Neutrophil (primary cell): ENCODE data around the gene PYURF.
A peak's percentile ranks its signal among the peaks of the same experiment; 100 is the strongest.

Source experiments
- H3K27ac ChIP-seq: fragments of 200-600 bp; sonication (generic); 2 replicates; pipeline ENCODE4 v1.5.1; 2016; ENCODE audit warnings: mild to moderate bottlenecking, moderate library complexity
- H3K27me3 ChIP-seq: fragments of 200-600 bp; sonication (generic); 2 replicates; pipeline ENCODE4 v1.6.0; 2016; ENCODE audit warnings: mild to moderate bottlenecking
- H3K36me3 ChIP-seq: fragments of 200-600 bp; sonication (generic); 2 replicates; pipeline ENCODE4 v1.5.1; 2017
- H3K4me1 ChIP-seq, 2 experiments: fragments of 200-600 bp in 1 of 2; sonication (generic) in 1 of 2; 1 replicate in 1 of 2; 2 replicates in 1 of 2; pipeline versions ENCODE4 v1.5.1 to v1.6.1; 2013 to 2016; ENCODE audit warnings: low read depth in 1 of 2, low read length in 1 of 2, mild to moderate bottlenecking in 1 of 2, moderate library complexity in 1 of 2; ENCODE audit not compliant: control insufficient read depth in 1 of 2, insufficient read depth in 1 of 2
- H3K4me3 ChIP-seq, 2 experiments: fragments of 200-600 bp in 1 of 2; sonication (generic) in 1 of 2; 1 replicate in 1 of 2; 2 replicates in 1 of 2; pipeline ENCODE4 v1.5.1; 2013 to 2016; ENCODE audit warnings: low read depth in 1 of 2, low read length in 1 of 2, mild to moderate bottlenecking in 1 of 2, moderate library complexity in 1 of 2
- H3K9me3 ChIP-seq: fragments of 200-600 bp; sonication (generic); 2 replicates; pipeline ENCODE4 v1.5.1; 2016
- TF ChIP-seq, protein P1 (sequence below): fragments of 200-600 bp; sonication (generic); IDR thresholded peaks from 2 replicates; pipeline ENCODE4 v1.5.1; 2016; ENCODE audit warnings: antibody characterized with exemption

The PYURF gene

DNA sequence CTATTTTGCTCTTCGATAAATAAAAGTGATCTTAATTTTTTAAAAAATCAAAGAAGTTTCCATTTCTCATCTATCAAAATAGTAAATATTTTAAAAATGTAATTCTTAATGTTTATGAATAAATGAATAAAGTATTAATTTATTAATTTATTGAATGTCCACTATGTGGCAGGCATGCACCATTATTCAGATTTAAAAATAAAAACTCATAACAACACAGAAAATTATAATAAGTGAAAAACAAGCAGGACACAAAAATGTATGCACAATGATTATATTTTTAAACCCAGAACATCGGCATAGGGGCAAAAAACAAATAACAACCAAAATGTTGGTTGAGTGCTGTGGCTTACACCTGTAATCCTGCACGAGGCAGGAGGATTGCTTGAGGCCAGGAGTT, 5.3 kb upstream of the PYURF start:
- no peak overlapping the region for H3K27ac ChIP-seq
- TF ChIP-seq, protein P1, sequence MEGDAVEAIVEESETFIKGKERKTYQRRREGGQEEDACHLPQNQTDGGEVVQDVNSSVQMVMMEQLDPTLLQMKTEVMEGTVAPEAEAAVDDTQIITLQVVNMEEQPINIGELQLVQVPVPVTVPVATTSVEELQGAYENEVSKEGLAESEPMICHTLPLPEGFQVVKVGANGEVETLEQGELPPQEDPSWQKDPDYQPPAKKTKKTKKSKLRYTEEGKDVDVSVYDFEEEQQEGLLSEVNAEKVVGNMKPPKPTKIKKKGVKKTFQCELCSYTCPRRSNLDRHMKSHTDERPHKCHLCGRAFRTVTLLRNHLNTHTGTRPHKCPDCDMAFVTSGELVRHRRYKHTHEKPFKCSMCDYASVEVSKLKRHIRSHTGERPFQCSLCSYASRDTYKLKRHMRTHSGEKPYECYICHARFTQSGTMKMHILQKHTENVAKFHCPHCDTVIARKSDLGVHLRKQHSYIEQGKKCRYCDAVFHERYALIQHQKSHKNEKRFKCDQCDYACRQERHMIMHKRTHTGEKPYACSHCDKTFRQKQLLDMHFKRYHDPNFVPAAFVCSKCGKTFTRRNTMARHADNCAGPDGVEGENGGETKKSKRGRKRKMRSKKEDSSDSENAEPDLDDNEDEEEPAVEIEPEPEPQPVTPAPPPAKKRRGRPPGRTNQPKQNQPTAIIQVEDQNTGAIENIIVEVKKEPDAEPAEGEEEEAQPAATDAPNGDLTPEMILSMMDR, result no peak
- no peaks in the 10 kb centered on the region for H3K27me3 ChIP-seq
- H3K9me3 ChIP-seq, result no peaks in the 10 kb centered on the region
- no peaks in the 10 kb centered on the region for H3K36me3 ChIP-seq
- peaks cover 15 to 17% of the 10 kb centered on the region in 2 experiments for H3K4me1 ChIP-seq
- no peak overlapping the region for H3K4me3 ChIP-seq

DNA sequence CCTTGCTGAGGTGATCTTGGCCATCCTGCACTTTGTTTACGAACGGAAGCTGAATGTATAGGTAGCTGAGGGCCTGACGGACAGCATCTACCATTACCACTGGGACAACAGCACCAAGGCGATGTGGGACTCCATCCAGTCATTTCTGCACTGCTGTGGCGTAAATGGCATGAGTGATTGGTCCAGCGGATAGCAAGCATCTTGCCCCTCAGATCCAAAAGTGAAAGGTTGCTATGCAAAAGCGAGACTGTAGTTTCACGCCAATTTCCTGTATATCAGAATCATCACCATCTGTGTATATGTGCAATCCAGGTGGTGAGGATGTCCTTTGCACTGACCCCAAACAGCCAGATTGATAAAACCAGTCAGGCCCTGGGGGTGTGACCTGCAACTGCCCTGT, 4.2 kb upstream of the PYURF start:
- Histone ChIP-seq H3K36me3 (no peaks in the 10 kb centered on the region), H3K27ac (no peak overlapping the region), H3K9me3 (no peaks in the 10 kb centered on the region), H3K4me3 (no peak overlapping the region), H3K4me1 (peaks cover 23 to 24% of the 10 kb centered on the region in 2 experiments), H3K27me3 (no peaks in the 10 kb centered on the region)
- TF ChIP-seq, protein P1, result no peak

DNA sequence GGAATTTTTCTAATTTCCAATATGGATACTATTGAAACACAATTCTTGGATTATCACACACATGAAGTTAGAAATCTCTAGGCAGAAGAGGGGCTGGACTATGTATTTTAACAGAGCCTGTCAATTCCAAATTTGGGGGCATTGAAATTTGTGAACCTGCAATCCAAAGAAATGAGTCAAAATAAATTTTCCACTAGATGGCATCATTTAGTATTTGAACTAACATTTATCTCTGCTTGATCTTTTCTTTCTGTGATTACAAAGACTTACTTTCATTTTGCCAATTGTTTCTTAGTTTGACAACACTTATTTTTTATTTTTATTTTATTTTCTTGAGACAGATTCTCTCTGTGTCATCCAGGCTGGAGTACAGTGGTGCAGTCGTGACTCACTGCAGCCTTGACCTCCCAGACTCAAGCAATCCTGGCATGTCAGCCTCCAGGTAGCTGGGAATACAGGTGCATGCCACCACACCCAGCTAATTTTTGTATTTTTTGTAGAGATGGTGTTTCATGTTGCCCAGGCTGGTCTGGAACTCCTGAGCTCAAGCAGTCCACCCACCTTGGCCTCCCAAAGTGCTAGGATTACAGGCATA, 2.7 kb upstream of the PYURF start:
- Histone ChIP-seq H3K36me3 (no peaks in the 10 kb centered on the region), H3K27ac (no peak overlapping the region), H3K4me3 (no peak overlapping the region), H3K9me3 (no peaks in the 10 kb centered on the region), H3K27me3 (no peaks in the 10 kb centered on the region), H3K4me1 (peaks cover 31 to 33% of the 10 kb centered on the region in 2 experiments)
- TF ChIP-seq, protein P1, result no peak

DNA sequence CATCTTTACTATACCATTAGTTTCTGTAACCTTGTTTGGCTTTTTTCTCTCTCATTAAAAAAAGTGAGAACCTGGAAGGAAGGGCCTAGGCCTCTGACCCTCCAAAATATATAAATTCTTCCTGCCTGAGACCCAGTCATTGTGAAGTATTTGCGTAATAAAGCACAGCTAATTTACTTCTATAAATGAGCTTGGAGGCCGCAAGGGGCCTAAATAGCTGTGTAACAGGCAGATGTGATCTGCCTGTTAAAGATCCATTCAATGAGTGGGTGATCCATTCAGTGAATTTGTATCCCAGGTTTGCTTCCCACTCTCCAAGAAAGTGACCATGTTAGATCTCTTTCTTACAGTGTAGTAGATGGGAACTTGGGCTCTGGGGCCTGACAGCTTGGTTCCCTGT, 595 bp upstream of the PYURF start:
- TF ChIP-seq, protein P1, result no peak
- H3K4me1 ChIP-seq, result peaks cover 31 to 33% of the 10 kb centered on the region in 2 experiments

DNA sequence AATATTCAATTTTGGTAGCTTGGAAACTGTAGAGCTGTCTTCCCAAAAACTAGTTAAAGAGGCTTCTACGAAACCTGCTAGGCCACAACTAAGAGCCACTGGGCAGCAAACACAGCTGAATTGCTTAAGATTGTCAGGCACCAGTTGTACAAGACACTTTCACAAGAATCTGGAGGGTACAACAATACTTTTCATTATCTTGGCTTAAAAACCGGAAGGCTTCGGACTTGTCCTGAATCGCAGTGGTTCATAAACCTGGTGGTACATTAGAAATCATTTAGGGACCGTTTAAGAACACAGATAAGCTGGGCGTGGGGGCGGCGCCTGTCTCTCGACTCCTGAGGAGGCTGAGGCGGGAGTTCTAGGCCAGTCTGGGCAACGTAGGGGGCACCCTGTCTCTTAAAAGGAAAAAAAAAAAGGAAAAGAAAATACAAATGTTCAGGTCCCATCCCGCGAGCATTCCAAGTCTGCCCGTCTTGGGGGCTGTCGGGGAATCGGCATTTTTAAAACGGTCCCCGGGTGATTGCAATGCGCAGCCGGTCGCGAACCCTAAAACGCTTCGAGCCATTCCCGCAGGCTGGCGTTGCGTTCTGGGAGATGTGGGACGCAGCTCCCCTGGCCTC, 763 bp downstream of the PYURF start:
- peaks cover 31 to 33% of the 10 kb centered on the region in 2 experiments for H3K4me1 ChIP-seq
- H3K27me3 ChIP-seq, result no peaks in the 10 kb centered on the region
- peak overlapping the region; percentile 79 to 81 for H3K4me3 ChIP-seq
- TF ChIP-seq, protein P1, result no peak
- H3K36me3 ChIP-seq, result no peaks in the 10 kb centered on the region
- H3K9me3 ChIP-seq, result no peaks in the 10 kb centered on the region
- H3K27ac ChIP-seq, result peak overlapping the region; percentile 65

More for the DNA sequence above, 595 bp upstream of the PYURF start:
- Histone ChIP-seq H3K9me3 (no peaks in the 10 kb centered on the region), H3K27me3 (no peaks in the 10 kb centered on the region), H3K4me3 (peak overlapping the region; percentile 79 to 81), H3K27ac (peak overlapping the region; percentile 65), H3K36me3 (no peaks in the 10 kb centered on the region)
